Endothelial cell (in vitro differentiated cells): ENCODE measurements around the gene FUBP1. TPM values are rescaled to one million over a fixed set of nuclear protein-coding genes. Genes with fewer than 3 reads are reported as not detected.

Experiments used
- DNase-seq: peaks from one replicate; pipeline ENCODE4 v3.0.0; 2021; ENCODE audit warnings: low spot score
- H3K27ac Mint-ChIP-seq: one replicate; pipeline ENCODE4 v1.8.0; 2021; ENCODE audit warnings: mixed read lengths, inconsistent platforms; ENCODE audit not compliant: unreplicated experiment
- H3K27me3 Mint-ChIP-seq: one replicate; pipeline ENCODE4 v1.8.0; 2021; ENCODE audit warnings: mild to moderate bottlenecking, moderate library complexity, mixed read lengths, inconsistent platforms; ENCODE audit not compliant: unreplicated experiment
- H3K36me3 Mint-ChIP-seq: one replicate; pipeline ENCODE4 v1.8.0; 2021; ENCODE audit warnings: mild to moderate bottlenecking, low read depth, mixed read lengths, inconsistent platforms; ENCODE audit not compliant: unreplicated experiment
- H3K4me1 Mint-ChIP-seq: one replicate; pipeline ENCODE4 v1.8.0; 2021; ENCODE audit warnings: mild to moderate bottlenecking, mixed read lengths, inconsistent platforms; ENCODE audit not compliant: unreplicated experiment
- H3K4me3 Mint-ChIP-seq: one replicate; pipeline ENCODE4 v1.8.0; 2021; ENCODE audit warnings: mild to moderate bottlenecking, mixed read lengths, inconsistent platforms; ENCODE audit not compliant: unreplicated experiment
- H3K9me3 Mint-ChIP-seq: one replicate; pipeline ENCODE4 v1.8.0; 2021; ENCODE audit warnings: mixed read lengths, inconsistent platforms; ENCODE audit not compliant: unreplicated experiment
- CTCF ChIP-seq: fragments of 200-600 bp; sonication (generic); IDR thresholded peaks from one replicate; pipeline ENCODE4 v1.5.0; 2021; ENCODE audit warnings: antibody characterized with exemption; ENCODE audit not compliant: unreplicated experiment
- total RNA-seq: library from RNA; stranded (reverse); fragmentation: NEBNext Ultra II Directional; extraction: Animal tissue kit (Norgen Biotek cat#: 25700); gene quantifications from one replicate; pipeline ENCODE4 v1.2.1, GENCODE V29; 2021; ENCODE audit not compliant: unreplicated experiment

Gene FUBP1
- total RNA-seq, 1 donor from 2014 or later, result 148 TPM

- no peak overlapping the region for H3K4me3 Mint-ChIP-seq
- no peak for TF ChIP-seq CTCF
These were observed 27.5 kb downstream of the FUBP1 start for GRCh38 chr1:77951328-77951727.

GRCh38 chr1:77950873-77951272 lies 28.0 kb downstream of the FUBP1 start:
- no peak for DNase-seq
- Mint-ChIP-seq H3K4me3 (no peak overlapping the region), H3K27me3 (no peaks in the 10 kb centered on the region), H3K9me3 (no peaks in the 10 kb centered on the region), H3K4me1 (peaks cover 8% of the 10 kb centered on the region), H3K36me3 (peaks cover 3% of the 10 kb centered on the region), H3K27ac (no peak overlapping the region)
- TF ChIP-seq CTCF, result no peak

More at GRCh38 chr1:77951328-77951727, 27.5 kb downstream of the FUBP1 start:
- H3K36me3 Mint-ChIP-seq, result peaks cover 3% of the 10 kb centered on the region
- peaks cover 8% of the 10 kb centered on the region for H3K4me1 Mint-ChIP-seq
- no peaks in the 10 kb centered on the region for H3K9me3 Mint-ChIP-seq
- H3K27ac Mint-ChIP-seq, result no peak overlapping the region
- no peak for DNase-seq
- H3K27me3 Mint-ChIP-seq, result no peaks in the 10 kb centered on the region

GRCh38 chr1:77948841-77949424 lies 29.9 kb downstream of the FUBP1 start:
- TF ChIP-seq CTCF, result no peak
- H3K27ac Mint-ChIP-seq, result no peak overlapping the region
- peak; percentile 35 for DNase-seq
- peaks cover 3% of the 10 kb centered on the region for H3K36me3 Mint-ChIP-seq
- H3K4me1 Mint-ChIP-seq, result peaks cover 8% of the 10 kb centered on the region
- H3K27me3 Mint-ChIP-seq, result no peaks in the 10 kb centered on the region
- H3K4me3 Mint-ChIP-seq, result no peak overlapping the region
- no peaks in the 10 kb centered on the region for H3K9me3 Mint-ChIP-seq

GRCh38 chr1:77945345-77945744 lies 33.5 kb downstream of the FUBP1 start:
- peaks cover 5% of the 10 kb centered on the region for H3K4me1 Mint-ChIP-seq
- no peaks in the 10 kb centered on the region for H3K27me3 Mint-ChIP-seq
- no peaks in the 10 kb centered on the region for H3K36me3 Mint-ChIP-seq
- TF ChIP-seq CTCF, result no peak
- no peaks in the 10 kb centered on the region for H3K9me3 Mint-ChIP-seq
- H3K4me3 Mint-ChIP-seq, result no peak overlapping the region
- DNase-seq, result no peak
- H3K27ac Mint-ChIP-seq, result no peak overlapping the region

- DNase-seq, result no peak
- Mint-ChIP-seq H3K27ac (no peak overlapping the region), H3K9me3 (no peaks in the 10 kb centered on the region), H3K27me3 (no peaks in the 10 kb centered on the region), H3K4me1 (no peaks in the 10 kb centered on the region), H3K4me3 (no peak overlapping the region), H3K36me3 (no peaks in the 10 kb centered on the region)
- no peak for TF ChIP-seq CTCF
These were observed 36.3 kb downstream of the FUBP1 start for GRCh38 chr1:77942400-77943140.
